ENCODE measurements around the gene ASCC3.
"Not testable (repeated sequence)": the region's sequence is repeated elsewhere in the genome, so short reads cannot be mapped to it uniquely, and the experiment has no call there.

The ASCC3 gene

GRCh38 chr6:100891079-100891478 is 9.9 kb upstream of the ASCC3 start:
- no peak overlapping the region for H3K4me3 ChIP-seq (ENCODE audit: low read depth in 1 of 2, low read length in 2 of 2)
- TF ChIP-seq, protein P1, sequence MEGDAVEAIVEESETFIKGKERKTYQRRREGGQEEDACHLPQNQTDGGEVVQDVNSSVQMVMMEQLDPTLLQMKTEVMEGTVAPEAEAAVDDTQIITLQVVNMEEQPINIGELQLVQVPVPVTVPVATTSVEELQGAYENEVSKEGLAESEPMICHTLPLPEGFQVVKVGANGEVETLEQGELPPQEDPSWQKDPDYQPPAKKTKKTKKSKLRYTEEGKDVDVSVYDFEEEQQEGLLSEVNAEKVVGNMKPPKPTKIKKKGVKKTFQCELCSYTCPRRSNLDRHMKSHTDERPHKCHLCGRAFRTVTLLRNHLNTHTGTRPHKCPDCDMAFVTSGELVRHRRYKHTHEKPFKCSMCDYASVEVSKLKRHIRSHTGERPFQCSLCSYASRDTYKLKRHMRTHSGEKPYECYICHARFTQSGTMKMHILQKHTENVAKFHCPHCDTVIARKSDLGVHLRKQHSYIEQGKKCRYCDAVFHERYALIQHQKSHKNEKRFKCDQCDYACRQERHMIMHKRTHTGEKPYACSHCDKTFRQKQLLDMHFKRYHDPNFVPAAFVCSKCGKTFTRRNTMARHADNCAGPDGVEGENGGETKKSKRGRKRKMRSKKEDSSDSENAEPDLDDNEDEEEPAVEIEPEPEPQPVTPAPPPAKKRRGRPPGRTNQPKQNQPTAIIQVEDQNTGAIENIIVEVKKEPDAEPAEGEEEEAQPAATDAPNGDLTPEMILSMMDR (IDR thresholded peaks at IDR 0.05; ENCODE audit: borderline replicate concordance, extremely low read depth, low read length, poor library complexity, severe bottlenecking) = no peak
- TF ChIP-seq EZH2 (IDR thresholded peaks at IDR 0.05; ENCODE audit: borderline replicate concordance, low read depth, low read length, severe bottlenecking) = no peak
- ATAC-seq (ENCODE audit: insufficient read depth, low read depth) = no peak
- no peak overlapping the region for H2AFZ ChIP-seq (ENCODE audit: low read depth, low read length)
- H3K4me1 ChIP-seq (ENCODE audit: insufficient read depth, low read length) = no peaks in the 10 kb centered on the region
- H4K20me1 ChIP-seq (ENCODE audit: insufficient read depth, low read length) = no peaks in the 10 kb centered on the region
- no peaks in the 10 kb centered on the region for H3K79me2 ChIP-seq (ENCODE audit: insufficient read depth, low read length)
- no peaks in the 10 kb centered on the region for H3K27me3 ChIP-seq (ENCODE audit: insufficient read depth, low read length, poor library complexity)
- no peaks in the 10 kb centered on the region for H3K9me3 ChIP-seq (ENCODE audit: insufficient read depth, low read length, severe bottlenecking)
- no peak overlapping the region for H3K4me2 ChIP-seq (ENCODE audit: insufficient read depth, low read length)
- no peak for DNase-seq
- H3K36me3 ChIP-seq (ENCODE audit: insufficient read depth, low read length) = no peaks in the 10 kb centered on the region
- no peak overlapping the region for H3K27ac ChIP-seq (ENCODE audit: low read length)
- no peak overlapping the region for H3K9ac ChIP-seq (ENCODE audit: low read depth, low read length)

GRCh38 chr6:100890646-100891045 is 9.5 kb upstream of the ASCC3 start:
- H3K27ac ChIP-seq (ENCODE audit: low read length); H3K9ac ChIP-seq (ENCODE audit: low read depth, low read length); H2AFZ ChIP-seq (ENCODE audit: low read depth, low read length); H4K20me1 ChIP-seq (ENCODE audit: insufficient read depth, low read length); H3K4me3 ChIP-seq (ENCODE audit: low read depth in 1 of 2, low read length in 2 of 2); ATAC-seq (ENCODE audit: insufficient read depth, low read depth); H3K36me3 ChIP-seq (ENCODE audit: insufficient read depth, low read length); H3K79me2 ChIP-seq (ENCODE audit: insufficient read depth, low read length); H3K4me2 ChIP-seq (ENCODE audit: insufficient read depth, low read length); DNase-seq; H3K4me1 ChIP-seq (ENCODE audit: insufficient read depth, low read length); H3K9me3 ChIP-seq (ENCODE audit: insufficient read depth, low read length, severe bottlenecking); H3K27me3 ChIP-seq (ENCODE audit: insufficient read depth, low read length, poor library complexity): not testable (repeated sequence)

GRCh38 chr6:100889351-100889750 is 8.2 kb upstream of the ASCC3 start:
- H3K36me3 ChIP-seq (ENCODE audit: insufficient read depth, low read length) = no peaks in the 10 kb centered on the region
- H3K9ac ChIP-seq (ENCODE audit: low read depth, low read length) = no peak overlapping the region
- no peak for ATAC-seq (ENCODE audit: insufficient read depth, low read depth)
- no peak for DNase-seq
- H3K79me2 ChIP-seq (ENCODE audit: insufficient read depth, low read length) = no peaks in the 10 kb centered on the region
- no peaks in the 10 kb centered on the region for H3K4me1 ChIP-seq (ENCODE audit: insufficient read depth, low read length)
- no peak for TF ChIP-seq EZH2 (IDR thresholded peaks at IDR 0.05; ENCODE audit: borderline replicate concordance, low read depth, low read length, severe bottlenecking)
- TF ChIP-seq, protein P1 (IDR thresholded peaks at IDR 0.05; ENCODE audit: borderline replicate concordance, extremely low read depth, low read length, poor library complexity, severe bottlenecking) = no peak
- no peaks in the 10 kb centered on the region for H3K27me3 ChIP-seq (ENCODE audit: insufficient read depth, low read length, poor library complexity)
- no peak overlapping the region for H2AFZ ChIP-seq (ENCODE audit: low read depth, low read length)
- no peaks in the 10 kb centered on the region for H4K20me1 ChIP-seq (ENCODE audit: insufficient read depth, low read length)
- no peak overlapping the region for H3K4me2 ChIP-seq (ENCODE audit: insufficient read depth, low read length)
- no peak overlapping the region for H3K4me3 ChIP-seq (ENCODE audit: low read depth in 1 of 2, low read length in 2 of 2)
- no peaks in the 10 kb centered on the region for H3K9me3 ChIP-seq (ENCODE audit: insufficient read depth, low read length, severe bottlenecking)
- H3K27ac ChIP-seq (ENCODE audit: low read length) = no peak overlapping the region

- Histone ChIP-seq H3K4me2 (ENCODE audit: insufficient read depth, low read length) (no peak overlapping the region), H3K4me3 (ENCODE audit: low read depth in 1 of 2, low read length in 2 of 2) (no peak overlapping the region), H3K4me1 (ENCODE audit: insufficient read depth, low read length) (peaks cover 10% of the 10 kb centered on the region), H3K9ac (ENCODE audit: low read depth, low read length) (no peak overlapping the region), H2AFZ (ENCODE audit: low read depth, low read length) (no peak overlapping the region), H3K9me3 (ENCODE audit: insufficient read depth, low read length, severe bottlenecking) (no peaks in the 10 kb centered on the region), H3K79me2 (ENCODE audit: insufficient read depth, low read length) (peaks cover 10% of the 10 kb centered on the region), H3K27ac (ENCODE audit: low read length) (no peak overlapping the region), H3K36me3 (ENCODE audit: insufficient read depth, low read length) (no peaks in the 10 kb centered on the region; the same call in 1 of the 2 replicates), H4K20me1 (ENCODE audit: insufficient read depth, low read length) (no peaks in the 10 kb centered on the region), H3K27me3 (ENCODE audit: insufficient read depth, low read length, poor library complexity) (no peaks in the 10 kb centered on the region)
- no peak for ATAC-seq (ENCODE audit: insufficient read depth, low read depth)
- no peak for DNase-seq
- TF ChIP-seq, protein P1 (IDR thresholded peaks at IDR 0.05; ENCODE audit: borderline replicate concordance, extremely low read depth, low read length, poor library complexity, severe bottlenecking) = no peak
- no peak for TF ChIP-seq EZH2 (IDR thresholded peaks at IDR 0.05; ENCODE audit: borderline replicate concordance, low read depth, low read length, severe bottlenecking)
Observed at GRCh38 chr6:100886076-100886475, 4.9 kb upstream of the ASCC3 start.
